Muscle of back (tissue), 13 donors: ENCODE data around the gene BBLN. TPM values are rescaled to one million over a fixed set of nuclear protein-coding genes. Genes with fewer than 3 reads are reported as not detected.
"Not testable (repeated sequence)": the region's sequence is repeated elsewhere in the genome, so short reads cannot be mapped to it uniquely, and the experiment has no call there.

Experiments used
- DNase-seq, 3 donors: peaks; one replicate each; pipeline versions ENCODE4 v3.0.0 to v3.0.0-alpha.2; 2013
- long read RNA-seq, 9 donors: transcript quantifications; one replicate each; lab custom pipeline, GENCODE V29; 2026
- polyA plus RNA-seq, 10 donors: library from polyadenylated mRNA; unstranded; fragments of 120-200 nt; gene quantifications; one replicate each; pipeline ENCODE4 v1.2.1, GENCODE V29; 2013; ENCODE audit not compliant: insufficient read length in 10 of 10

BBLN gene, protein sequence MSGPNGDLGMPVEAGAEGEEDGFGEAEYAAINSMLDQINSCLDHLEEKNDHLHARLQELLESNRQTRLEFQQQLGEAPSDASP
- polyA plus RNA-seq: 10 to 100 TPM; 19.9 to 33.8 (median 26.3) TPM
- long read RNA-seq, donor 1, transcript C9orf16-201 (2 exons, 713 nt): major isoform, 23 of 24 reads
- long read RNA-seq, donor 1, partial matches to known transcripts: 0 of 24 reads
- long read RNA-seq, donor 1, other reads (novel, unspliced or antisense): 0 of 24 reads
- long read RNA-seq, donor 2, transcript C9orf16-201 (2 exons, 713 nt): major isoform, 12 of 12 reads
- long read RNA-seq, donor 2, partial matches to known transcripts: 0 of 12 reads
- long read RNA-seq, donor 2, other reads (novel, unspliced or antisense): 0 of 12 reads
- long read RNA-seq, donor 3: 0 reads
- long read RNA-seq, donor 4, transcript C9orf16-201 (2 exons, 713 nt): major isoform, 18 of 18 reads
- long read RNA-seq, donor 4, partial matches to known transcripts: 0 of 18 reads
- long read RNA-seq, donor 4, other reads (novel, unspliced or antisense): 0 of 18 reads
- long read RNA-seq, donor 5, transcript C9orf16-201 (2 exons, 713 nt): major isoform, 44 of 106 reads
- long read RNA-seq, donor 5, partial matches to known transcripts: 62 of 106 reads
- long read RNA-seq, donor 5, other reads (novel, unspliced or antisense): 0 of 106 reads
- long read RNA-seq, donor 6, transcript C9orf16-201 (2 exons, 713 nt): major isoform, 26 of 26 reads
- long read RNA-seq, donor 6, partial matches to known transcripts: 0 of 26 reads
- long read RNA-seq, donor 6, other reads (novel, unspliced or antisense): 0 of 26 reads
- long read RNA-seq, donor 7, transcript C9orf16-201 (2 exons, 713 nt): major isoform, 15 of 35 reads
- long read RNA-seq, donor 7, partial matches to known transcripts: 20 of 35 reads
- long read RNA-seq, donor 7, other reads (novel, unspliced or antisense): 0 of 35 reads
- long read RNA-seq, donor 8, transcript C9orf16-201 (2 exons, 713 nt): major isoform, 12 of 12 reads
- long read RNA-seq, donor 8, partial matches to known transcripts: 0 of 12 reads
- long read RNA-seq, donor 8, other reads (novel, unspliced or antisense): 0 of 12 reads
- long read RNA-seq, donor 9, partial matches to known transcripts: 0 of 4 reads
- long read RNA-seq, donor 9, other reads (novel, unspliced or antisense): 0 of 4 reads

DNA sequence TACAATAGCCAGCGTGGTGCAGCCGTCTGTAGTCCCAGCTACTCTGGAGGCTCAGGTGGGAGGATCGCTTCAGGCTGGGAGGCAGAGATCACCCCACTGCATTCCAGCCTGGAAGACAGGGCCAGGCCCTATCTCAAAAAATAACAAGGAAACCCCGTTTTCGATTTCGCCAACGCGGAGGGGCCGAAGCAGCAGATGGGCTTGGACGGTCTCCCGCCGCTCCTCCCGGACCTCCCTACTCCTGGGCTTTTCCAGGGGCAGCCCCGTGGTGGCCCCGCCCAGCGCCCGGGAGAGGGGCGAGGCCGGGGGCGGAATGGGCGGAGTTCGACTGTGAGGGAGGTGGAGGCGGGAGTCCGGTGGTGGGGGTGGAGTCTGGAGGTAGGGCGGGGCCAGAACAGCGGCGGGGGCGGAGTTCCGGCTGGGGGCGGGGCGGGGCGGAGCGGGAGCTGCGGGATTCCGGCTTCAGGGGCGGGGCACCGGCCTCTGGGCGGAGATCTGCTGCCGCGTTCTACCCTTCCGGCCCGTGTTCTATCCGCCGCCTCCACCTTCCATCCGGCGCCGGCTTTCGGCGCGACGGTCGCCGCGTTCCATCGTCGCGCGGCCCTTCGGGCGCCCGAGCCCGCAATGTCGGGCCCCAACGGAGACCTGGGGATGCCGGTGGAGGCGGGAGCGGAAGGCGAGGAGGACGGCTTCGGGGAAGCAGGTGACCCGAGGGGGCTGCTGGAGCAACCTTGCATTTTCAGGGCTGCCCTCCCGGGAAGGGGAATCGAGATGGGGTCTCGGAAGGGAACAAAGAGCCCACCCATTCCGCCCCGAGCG is at the start of gene BBLN:
BBLN (plus strand) TSS at position 482 of the 819 bp plus-strand sequence; CDS start at position 625, 143 bp downstream.
- peak; percentile 94 to 96 (median 94) for DNase-seq

DNA sequence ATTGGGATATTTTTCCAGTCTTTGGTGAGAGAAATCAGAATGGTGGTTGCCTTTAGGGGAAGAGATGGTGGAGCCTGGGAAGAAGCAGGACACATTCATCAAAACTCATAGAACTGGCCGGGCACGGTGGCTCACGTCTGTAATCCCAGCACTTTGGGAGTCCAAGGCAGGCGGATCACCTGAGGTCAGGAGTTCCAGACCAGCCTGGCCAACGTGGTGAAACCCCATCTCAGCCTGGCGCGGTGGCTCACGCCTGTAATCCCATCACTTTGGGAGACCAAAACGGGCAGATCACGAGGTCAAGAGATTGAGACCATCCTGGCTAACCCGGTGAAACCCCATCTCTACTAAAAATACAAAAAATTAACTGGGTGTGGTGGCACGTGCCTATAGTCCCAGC is 48.3 kb upstream of the BBLN start:
- DNase-seq: not testable (repeated sequence)

DNA sequence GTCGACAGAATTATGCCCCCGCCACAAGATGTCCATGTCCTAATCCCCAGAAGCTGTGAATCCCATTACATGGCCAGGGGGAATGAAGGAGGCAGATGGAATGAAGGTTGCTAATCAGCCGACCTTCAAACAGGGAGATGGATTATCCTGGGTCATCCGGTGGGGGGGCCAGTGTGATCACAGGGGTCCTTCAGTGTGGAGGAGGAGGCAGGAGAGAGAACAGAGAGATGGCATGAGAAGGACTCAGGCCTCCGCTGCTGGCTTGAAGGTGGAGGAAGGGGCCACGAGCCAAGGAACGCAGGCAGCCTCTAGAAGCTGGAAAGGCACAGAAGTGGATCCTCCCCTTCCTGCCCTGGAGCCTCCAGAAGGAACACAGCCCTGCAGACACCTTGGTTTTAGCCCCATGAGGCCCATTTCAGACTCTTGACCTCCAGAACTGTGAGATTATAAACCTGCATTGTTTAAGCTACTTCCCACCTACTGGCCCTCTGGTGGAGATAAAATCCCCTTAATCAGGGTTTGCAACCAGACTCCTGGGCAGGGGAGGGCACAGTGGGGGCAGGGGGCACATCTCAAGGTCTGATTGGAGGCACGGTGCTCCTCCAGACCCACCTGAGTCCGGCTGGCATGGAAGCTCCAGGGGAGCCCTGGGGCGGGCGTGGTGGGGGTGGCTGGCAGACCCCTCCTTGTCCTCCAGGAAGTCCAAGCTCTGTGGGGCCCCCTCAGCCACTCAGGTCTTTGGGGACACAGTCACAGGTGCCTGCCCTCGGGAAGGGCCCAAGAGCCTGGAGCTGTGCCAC is 46.3 kb upstream of the BBLN start:
- DNase-seq: no peak

DNA sequence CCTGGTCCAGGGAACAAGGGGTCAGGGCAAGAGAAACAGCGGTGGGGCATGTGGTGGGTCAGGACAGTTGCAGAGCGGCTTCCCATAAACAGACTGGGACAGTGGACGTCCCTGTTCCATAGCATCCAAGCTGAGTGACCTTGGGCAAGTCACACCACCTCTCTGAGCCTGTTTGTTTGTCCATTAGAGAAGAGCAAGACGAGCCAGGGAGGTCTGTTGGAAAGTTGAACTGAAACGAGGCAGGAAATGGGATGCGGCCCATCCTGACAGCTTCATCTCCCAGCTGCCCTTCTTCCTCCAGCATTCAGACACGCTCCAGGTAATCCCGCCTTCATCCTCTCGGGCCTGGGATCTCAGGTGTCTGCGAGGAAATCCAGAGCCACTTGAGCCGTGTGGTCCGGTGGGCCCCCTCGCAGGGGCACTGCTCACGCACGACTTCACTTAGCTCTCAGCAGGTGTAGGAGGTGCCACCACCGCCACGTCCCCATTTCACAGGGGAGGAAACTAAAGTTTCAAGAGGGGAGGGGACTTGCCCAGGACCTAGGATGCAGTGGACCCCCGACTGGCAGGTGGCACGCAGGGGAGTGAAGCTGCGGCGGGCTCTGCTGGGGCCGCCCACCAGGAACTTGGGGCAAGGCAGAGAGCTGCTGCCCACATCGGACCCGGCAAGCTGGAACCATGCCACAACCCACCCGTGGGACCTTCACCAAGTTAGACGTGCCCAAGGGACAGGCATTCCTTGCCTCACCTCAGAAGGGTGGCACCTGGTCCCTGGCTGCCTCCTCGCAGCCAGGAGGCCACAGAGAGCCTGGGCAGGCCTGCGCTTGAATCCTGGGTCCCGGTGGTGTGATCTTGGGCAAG is 45.5 kb upstream of the BBLN start:
- DNase-seq: no peak

DNA sequence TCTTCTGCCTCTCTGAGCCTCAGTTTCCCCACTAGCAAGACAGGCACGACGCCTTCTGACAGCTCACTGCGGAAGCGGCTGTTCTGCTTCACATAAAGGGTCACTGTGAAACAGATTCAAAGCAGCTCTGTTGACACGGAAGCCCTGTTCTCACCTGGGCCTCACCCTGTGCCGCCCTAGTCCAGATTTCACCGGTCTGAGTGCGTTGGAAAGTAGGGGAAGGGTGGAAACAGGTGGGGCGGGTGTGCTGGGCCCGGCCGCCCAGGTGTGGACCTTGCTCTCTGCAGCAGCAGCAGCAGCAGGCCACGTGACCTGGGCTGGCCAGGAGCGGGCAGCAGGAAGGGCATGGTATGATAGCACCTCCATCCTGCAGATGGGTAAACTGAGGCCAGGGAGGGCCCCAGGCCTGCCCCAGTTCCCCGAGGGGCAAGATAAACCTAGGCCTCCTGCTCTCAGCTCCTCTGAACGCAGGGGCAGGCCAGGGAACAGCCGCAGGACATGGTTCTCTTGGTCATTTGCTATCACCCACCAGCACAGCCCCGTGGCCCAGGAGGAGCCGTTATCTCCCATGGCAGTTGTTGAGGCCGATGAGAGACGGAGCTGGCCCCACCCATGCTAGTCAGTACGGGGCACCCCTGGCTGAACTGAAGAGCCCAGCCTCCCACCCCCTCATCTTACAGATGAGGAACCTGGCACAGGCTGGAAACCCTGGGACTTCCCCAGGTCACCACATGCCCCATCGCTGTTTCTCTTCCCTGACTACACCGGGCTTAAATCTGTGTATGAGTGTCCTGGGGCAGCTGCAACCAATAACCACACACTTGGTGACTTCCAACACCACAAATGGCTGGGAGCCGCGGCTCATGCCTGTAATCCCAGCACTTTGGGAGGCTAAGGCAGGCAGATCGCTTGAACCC is 44.6 kb upstream of the BBLN start:
- DNase-seq: no peak

DNA sequence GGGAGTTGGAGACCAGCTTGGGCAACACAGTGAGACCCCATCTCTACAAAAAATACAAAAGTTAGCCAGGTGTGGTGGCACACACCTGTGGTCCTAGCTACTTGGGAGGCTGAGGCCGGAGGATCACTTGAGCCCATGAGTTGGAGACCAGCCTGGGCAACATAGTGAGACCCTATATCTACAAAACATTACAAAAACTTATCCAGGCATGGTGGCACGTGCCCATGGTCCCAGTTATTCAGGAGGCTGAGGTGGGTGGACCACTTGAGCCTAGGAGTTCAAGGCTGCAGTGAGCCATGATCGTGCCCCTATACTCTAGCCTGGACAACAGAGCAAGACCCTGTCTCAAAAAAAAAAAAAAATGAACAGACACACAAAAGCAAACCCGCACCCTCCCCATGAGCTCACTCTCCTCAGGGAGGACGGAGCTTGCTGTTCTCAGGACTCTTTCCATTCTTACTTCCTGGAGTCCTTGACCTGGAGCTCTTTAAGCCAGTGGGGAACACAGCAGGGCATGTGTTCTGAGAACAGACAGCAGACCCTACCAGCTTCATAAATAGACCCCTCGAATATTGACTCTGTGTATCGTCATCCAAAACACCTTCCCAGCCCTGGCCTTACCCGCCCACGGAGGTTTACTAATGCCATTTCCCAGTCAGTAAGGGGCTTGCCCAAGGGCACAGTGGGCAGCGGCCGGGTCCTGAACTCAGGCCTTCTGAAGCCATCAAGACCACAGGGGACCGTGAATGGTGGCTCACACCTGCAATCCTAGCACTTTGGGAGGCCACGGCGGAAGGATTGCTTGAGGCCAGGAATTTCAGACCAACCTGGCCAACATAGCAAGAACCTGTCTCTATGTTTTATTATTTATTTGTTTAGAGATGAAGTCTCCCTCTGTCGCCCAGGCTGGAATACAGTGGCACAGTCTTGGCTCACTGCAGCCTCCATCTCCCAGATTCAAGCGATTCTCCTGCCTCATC is 43.7 kb upstream of the BBLN start:
- DNase-seq: no peak

DNA sequence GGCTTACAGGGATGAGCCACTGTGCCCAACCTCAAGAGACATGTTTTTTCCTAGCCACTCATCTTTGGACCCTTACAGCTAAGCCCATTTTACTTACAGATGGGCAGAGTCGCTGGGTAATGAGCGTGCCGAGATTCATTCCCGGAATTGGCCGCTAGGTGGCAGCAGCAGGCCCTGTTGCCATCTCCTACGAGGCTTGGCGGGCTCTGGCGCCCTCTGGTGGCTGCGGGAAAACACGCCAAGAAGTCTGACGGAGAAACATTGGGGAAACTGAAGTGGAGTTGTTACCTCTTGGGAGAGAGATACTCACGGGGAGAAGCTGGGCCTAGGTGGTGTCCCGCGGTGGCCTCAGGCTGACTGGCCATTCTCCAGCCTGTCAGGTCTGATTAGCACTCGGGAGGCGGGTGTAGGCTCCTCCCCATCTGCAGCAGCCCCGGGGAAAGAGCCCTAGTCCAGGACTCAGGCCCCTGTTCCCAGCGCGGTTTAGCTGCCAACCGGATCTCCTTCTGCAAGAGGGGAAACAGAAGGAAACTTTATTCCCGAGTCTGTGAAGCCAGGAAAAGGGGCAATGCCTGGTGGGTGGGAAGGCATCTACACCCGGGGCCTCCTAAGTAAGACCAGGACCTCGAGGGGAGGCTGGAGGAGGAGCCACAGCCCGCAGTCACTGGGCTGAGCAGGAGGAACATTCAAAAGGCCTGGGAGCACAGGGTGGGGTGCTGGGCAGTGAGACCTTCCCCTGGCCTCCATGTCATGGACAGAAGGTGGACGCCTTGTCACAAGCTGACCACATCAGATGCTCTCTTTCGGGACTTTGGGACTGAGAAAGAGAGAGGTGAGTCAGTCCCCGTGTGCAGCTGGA is 42.2 kb upstream of the BBLN start:
- peak; percentile 89 to 94 (median 92) for DNase-seq

DNA sequence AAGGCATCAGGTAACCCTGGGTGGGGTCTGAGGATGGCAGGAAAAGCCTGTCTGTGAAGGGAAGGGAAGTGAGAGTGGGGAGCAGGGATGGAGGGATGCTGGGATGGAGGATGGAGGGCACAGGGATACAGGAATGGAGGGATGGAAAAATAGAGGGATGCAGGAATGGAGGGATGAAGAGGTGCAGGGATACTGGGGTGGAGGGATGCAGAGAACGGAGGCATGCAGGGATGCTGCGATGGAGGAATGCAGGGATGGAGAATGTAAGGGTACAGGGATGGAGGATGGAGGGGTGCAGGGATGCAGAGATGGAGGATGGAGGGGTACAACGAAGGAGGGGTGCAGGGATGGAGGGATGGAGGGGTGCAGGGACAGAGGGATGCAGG is 41.6 kb upstream of the BBLN start:
- DNase-seq: no peak

DNA sequence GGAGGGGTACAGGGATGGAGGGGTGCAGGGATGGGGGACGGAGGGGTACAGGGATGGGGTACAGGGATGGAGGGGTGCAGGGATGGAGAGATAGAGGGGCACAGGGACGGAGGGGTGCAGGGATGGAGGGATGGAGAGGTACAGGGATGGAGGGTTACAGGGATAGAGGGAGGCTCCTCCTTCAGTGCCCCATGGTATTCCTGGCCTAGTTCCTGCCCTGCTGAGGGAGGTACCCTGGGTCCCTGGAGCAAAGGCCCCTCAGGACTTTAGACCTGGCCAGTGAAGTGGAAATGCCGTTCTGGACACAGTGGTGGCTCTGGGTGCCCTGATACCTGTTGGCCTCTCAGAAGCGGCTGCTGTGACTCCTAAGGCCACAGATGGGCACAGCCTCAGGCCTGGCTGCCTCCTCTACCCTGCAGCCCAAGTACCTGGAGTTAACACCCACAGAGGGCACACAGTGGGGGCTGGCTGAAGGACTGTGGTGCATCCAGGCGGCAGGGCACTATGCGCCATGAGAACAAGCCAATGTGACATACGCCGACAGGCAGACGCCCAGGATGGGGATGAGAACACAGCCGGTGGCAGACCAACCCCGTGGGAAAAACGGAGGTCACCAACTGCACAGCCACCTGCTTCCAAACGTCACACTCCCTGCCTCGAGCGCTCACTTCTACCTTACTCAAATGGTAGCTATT is 40.9 kb upstream of the BBLN start:
- DNase-seq: no peak

DNA sequence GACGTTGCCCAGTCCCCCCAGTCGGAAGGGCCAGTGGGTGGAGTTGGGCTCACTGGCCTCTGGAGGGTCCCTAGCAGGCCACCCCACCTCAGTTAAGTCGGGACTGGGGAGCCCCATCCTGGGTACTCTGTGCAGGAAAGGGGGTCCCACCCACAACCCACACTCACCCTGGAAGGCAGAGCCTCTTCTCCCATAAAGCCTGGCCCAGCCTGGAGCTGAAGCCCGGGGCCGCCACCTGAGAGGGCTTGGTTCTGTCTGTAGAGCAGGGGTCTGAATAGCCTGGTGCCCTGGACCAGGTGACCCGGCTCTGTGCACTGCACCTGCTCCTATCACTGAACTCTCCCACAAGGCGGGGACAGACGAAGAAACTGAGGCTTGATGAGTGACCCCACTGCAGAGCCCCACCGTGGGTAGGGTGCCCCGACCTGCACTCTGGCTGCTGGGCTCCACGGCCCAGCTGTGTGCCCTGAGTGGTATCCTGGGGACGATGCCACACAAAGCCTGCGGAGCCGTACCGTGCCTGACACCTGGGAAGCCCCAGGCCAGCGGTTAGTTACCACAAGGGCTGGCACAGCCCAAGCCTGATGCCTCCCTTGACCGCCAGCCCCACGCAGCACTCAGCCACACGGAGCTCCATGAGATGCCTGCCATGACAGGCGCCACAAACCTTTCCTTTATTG is 39.9 kb upstream of the BBLN start:
- no peak for DNase-seq

DNA sequence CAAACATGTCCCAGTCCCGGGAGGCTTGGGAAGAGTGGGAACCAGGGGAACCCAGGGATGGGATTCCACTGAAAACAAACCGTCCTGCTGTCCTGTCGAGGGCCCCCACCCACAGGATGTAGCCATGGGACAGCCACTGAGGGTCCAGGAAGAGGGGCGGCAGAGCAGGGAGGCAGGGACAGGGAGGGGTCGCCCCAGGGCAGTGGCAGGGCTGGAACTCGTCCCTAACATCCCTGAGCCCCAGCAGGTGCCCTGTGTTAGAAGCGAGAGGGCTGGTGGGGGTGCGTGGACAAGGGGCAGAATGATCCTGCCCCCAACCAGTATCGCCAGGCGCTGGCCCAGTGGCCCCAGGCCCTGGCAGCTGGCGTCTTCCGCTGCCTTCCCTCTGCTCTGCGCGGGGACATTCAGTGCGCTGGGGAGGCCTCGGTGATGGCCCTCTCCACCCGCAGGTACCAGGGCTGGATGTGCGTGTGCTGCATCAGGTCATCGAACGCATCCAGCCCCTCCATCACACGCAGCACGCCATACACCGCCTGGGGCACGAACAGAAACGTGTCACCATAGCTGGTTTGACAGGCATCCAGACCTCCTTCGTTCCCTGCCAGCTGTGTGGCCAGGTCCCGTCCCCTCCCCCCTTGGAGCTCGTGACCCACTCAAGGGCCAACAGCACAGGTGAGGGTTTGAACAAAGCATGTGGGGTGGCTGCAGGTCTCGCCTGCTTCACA is 39.2 kb upstream of the BBLN start:
- no peak for DNase-seq

DNA sequence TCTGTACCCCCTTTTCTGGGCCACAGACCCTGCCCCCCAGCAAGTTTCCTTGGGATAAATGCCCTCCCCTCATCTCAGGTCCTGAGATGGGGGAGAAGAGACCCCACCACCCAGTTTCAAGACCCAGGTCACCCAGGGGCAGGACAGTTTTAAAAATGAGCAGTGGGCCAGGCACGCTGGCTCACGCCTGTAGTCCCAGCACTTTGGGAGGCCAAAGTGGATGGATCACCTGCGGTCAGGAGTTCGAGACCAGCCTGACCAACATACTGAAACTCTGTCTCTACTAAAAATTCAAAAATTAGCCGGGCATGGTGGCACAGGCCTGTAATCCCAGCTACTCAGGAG is 38.6 kb upstream of the BBLN start:
- no peak for DNase-seq

DNA sequence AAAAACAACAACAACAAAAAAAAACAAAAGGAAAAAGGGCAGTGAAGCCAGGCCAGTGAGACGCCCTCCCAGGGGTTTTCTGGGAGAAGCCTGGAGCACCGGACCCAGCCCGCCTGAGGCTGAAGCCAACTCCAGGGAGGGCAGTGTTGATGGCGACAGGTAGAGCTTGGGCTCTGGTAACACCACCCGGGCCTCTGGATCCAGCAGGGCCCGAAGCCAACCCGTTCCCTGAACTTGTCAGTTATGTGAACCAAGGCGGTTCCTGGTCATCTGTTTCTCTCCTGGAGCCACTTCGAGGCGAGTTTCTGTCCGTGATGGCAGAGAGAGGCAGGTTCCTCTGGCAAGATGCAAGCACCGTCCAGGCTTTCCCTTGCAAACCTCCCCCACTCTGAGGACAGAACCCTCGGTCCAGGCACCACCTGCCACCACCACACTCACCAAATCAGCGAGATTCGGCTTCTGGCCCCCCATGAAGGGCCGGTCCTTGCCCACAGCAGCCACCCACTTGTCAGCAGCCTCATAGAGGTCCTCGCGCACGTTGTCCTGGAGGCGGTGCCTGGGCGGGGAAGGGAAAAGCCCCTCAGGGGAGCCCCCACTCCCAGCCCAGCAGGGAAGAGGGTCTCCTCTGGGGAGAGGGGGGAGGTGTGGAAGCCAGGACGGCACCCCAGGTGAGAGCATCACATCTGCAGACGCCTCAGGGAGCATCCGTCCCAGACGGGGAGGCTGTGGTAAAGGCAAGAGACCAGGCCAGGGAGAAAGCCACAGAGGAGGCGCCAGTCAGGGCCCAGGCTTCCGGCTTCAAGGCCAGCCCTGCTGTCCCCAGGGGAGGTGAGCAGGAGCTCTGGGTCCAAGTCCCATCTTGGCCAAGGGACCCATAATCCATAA is 37.9 kb upstream of the BBLN start:
- DNase-seq: no peak
